Measurements from ENCODE around the gene CBLN3. TPM values are rescaled to one million over a fixed set of nuclear protein-coding genes. Genes with fewer than 3 reads are reported as not detected.
"Not testable (repeated sequence)": the region's sequence is repeated elsewhere in the genome, so short reads cannot be mapped to it uniquely, and the experiment has no call there.

The CBLN3 gene
- total and polyA plus RNA-seq, 2 of the 4 experiments (the other 2 are of a cell fraction): 0.72 to 4.5 TPM

- CTCF ChIA-PET; H3K9me1 ChIP-seq (ENCODE audit: insufficient read depth, low read length); DNase-seq; H3K4ac ChIP-seq (ENCODE audit: low read depth, low read length); H4K8ac ChIP-seq (ENCODE audit: low read depth in 2 of 2, low read length in 2 of 2); H3K36me3 ChIP-seq (ENCODE audit: control insufficient read depth, insufficient read depth, low read length); H3K4me3 ChIP-seq (ENCODE audit: insufficient read depth, low read depth, low read length); intact Hi-C loops (cut with micrococcal nuclease); H3K79me1 ChIP-seq (ENCODE audit: low read depth in 1 of 2, low read length in 2 of 2); H3K56ac ChIP-seq (ENCODE audit: extremely low read depth, insufficient read depth, low read length); H3K9ac ChIP-seq (ENCODE audit: low read depth, low read length); H3K18ac ChIP-seq (ENCODE audit: low read depth, low read length); H2BK20ac ChIP-seq (ENCODE audit: low read depth, low read length); H2AFZ ChIP-seq (replicated peaks; ENCODE audit: low read length, poor library complexity); H3K4me1 ChIP-seq (ENCODE audit: control insufficient read depth, insufficient read depth, low read length); H3K27me3 ChIP-seq (ENCODE audit: control insufficient read depth, insufficient read depth, low read length); H2BK120ac ChIP-seq (ENCODE audit: low read depth, low read length); H3K23ac ChIP-seq (ENCODE audit: low read depth, low read length); in situ Hi-C loops (cut with MboI; ENCODE audit: low sequenced_read_pairs); H4K91ac ChIP-seq (ENCODE audit: insufficient read depth, low read depth, low read length); H3K14ac ChIP-seq (replicated peaks; ENCODE audit: low read depth, low read length); H2BK5ac ChIP-seq (ENCODE audit: low read depth, low read length, poor library complexity, severe bottlenecking); H2BK15ac ChIP-seq (ENCODE audit: low read depth, low read length); dilution Hi-C loops (cut with HindIII; ENCODE audit: low sequenced_read_pairs, unreplicated experiment); BruUV-seq (replicated peaks); H2AK5ac ChIP-seq (ENCODE audit: low read depth, low read length); H4K20me1 ChIP-seq (ENCODE audit: insufficient read depth, low read length); H3K9me3 ChIP-seq (ENCODE audit: control insufficient read depth, insufficient read depth, low read length); H3K27ac ChIP-seq (ENCODE audit: insufficient read depth, low read length); H2AK9ac ChIP-seq (replicated peaks; ENCODE audit: low read depth, low read length, poor library complexity); H4K5ac ChIP-seq (ENCODE audit: low read depth, low read length); H3K4me2 ChIP-seq (ENCODE audit: low read depth, low read length); ATAC-seq (ENCODE audit: low read depth): not testable (repeated sequence)
- POLR2A ChIA-PET (ENCODE audit: unreplicated experiment): interaction anchor here (0.6 kb wide), 1 partner anchor 1754 kb away, joined by 3 read pairs; no protein-coding TSS in a partner anchor
- whole genome bisulfite sequencing, 2 experiments (ENCODE audit: extremely low coverage in 2 of 2, insufficient read length in 1 of 2): no CpG with 5 or more reads among the region's 2 CpGs
Observed at GRCh38 chr14:24450828-24451227, 21.4 kb upstream of the CBLN3 start.

Measured in IMR-90 (cell line).